ENCODE results near the gene RNASEH2B. TPM values are rescaled to one million over a fixed set of nuclear protein-coding genes. Genes with fewer than 3 reads are reported as not detected.

Gene RNASEH2B
- total and polyA plus RNA-seq, 2 experiments from 2014 or later = 39.0 to 64.8 TPM

DNA sequence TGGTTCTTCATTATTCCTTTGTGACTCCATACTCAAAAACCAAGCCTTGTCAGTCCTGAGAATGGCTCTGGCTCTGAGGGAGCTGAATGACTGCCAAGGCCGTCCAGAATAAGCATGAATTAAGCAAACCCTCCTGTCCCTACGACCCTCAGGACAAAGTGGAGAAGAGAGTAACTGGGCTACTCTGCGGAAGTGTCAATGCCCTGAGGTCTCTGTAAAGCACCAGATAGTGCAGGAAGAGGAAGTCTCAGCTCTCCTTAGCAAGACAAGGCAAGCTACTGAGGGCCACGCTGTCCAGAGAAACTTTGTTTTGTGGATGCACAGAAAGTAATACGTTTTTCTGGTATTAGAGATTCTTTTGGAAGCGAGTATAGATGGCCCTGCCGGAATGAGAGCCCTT is 94.1 kb downstream of the RNASEH2B start:
- no peaks in the 10 kb centered on the region for H3K36me3 ChIP-seq (ENCODE audit: insufficient read depth)
- TF ChIP-seq POLR2AphosphoS5 (IDR thresholded peaks at IDR 0.05; ENCODE audit: low read depth) = no peak
- no peak for TF ChIP-seq ZNF114 (CRISPR knock-in tag; IDR thresholded peaks at IDR 0.05)
- no peak for TF ChIP-seq EZH2 (IDR thresholded peaks at IDR 0.05; ENCODE audit: low read depth, unreplicated experiment)
- TF ChIP-seq, protein P1, sequence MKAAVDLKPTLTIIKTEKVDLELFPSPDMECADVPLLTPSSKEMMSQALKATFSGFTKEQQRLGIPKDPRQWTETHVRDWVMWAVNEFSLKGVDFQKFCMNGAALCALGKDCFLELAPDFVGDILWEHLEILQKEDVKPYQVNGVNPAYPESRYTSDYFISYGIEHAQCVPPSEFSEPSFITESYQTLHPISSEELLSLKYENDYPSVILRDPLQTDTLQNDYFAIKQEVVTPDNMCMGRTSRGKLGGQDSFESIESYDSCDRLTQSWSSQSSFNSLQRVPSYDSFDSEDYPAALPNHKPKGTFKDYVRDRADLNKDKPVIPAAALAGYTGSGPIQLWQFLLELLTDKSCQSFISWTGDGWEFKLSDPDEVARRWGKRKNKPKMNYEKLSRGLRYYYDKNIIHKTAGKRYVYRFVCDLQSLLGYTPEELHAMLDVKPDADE (IDR thresholded peaks at IDR 0.05) = no peak
- no peak for TF ChIP-seq CREB1 (CRISPR knock-in tag; IDR thresholded peaks at IDR 0.05; ENCODE audit: low read depth)
- no peak for TF ChIP-seq EZH2phosphoT487 (IDR thresholded peaks at IDR 0.05; ENCODE audit: unreplicated experiment)
- TF ChIP-seq, protein P2, sequence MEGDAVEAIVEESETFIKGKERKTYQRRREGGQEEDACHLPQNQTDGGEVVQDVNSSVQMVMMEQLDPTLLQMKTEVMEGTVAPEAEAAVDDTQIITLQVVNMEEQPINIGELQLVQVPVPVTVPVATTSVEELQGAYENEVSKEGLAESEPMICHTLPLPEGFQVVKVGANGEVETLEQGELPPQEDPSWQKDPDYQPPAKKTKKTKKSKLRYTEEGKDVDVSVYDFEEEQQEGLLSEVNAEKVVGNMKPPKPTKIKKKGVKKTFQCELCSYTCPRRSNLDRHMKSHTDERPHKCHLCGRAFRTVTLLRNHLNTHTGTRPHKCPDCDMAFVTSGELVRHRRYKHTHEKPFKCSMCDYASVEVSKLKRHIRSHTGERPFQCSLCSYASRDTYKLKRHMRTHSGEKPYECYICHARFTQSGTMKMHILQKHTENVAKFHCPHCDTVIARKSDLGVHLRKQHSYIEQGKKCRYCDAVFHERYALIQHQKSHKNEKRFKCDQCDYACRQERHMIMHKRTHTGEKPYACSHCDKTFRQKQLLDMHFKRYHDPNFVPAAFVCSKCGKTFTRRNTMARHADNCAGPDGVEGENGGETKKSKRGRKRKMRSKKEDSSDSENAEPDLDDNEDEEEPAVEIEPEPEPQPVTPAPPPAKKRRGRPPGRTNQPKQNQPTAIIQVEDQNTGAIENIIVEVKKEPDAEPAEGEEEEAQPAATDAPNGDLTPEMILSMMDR (conservative IDR thresholded peaks at IDR 0.05; ENCODE audit: low read depth in 2 of 2) = no peak
- H3K27me3 ChIP-seq (ENCODE audit: insufficient read depth) = no peaks in the 10 kb centered on the region
- H3F3A ChIP-seq (replicated peaks; ENCODE audit: low read depth) = no peaks in the 10 kb centered on the region
- H3K9me3 Mint-ChIP-seq = no peaks in the 10 kb centered on the region
- peaks cover 7% of the 10 kb centered on the region; the same call in 1 of the 2 replicates for H3K9me2 ChIP-seq (ENCODE audit: insufficient read depth)
- H4K20me1 ChIP-seq (replicated peaks; ENCODE audit: insufficient read depth) = no peaks in the 10 kb centered on the region
- no peak overlapping the region for H3K4me3 ChIP-seq
- H3K79me2 ChIP-seq (replicated peaks; ENCODE audit: insufficient read depth) = no peaks in the 10 kb centered on the region
- ATAC-seq (no peak), DNase-seq (ENCODE audit: low spot score) (no peak)
- no peak overlapping the region for H3K27ac ChIP-seq (ENCODE audit: low read depth)
- no peak overlapping the region for H3K4me3 Mint-ChIP-seq
- no peak overlapping the region for H2AFZ ChIP-seq
- peaks cover 8% of the 10 kb centered on the region for H3K4me1 ChIP-seq (ENCODE audit: insufficient read depth)
- H3K4me1 Mint-ChIP-seq = peaks cover 21% of the 10 kb centered on the region
- H3K27ac Mint-ChIP-seq = no peak overlapping the region
- H3K36me3 Mint-ChIP-seq (ENCODE audit: low read depth) = no peaks in the 10 kb centered on the region
- H3K4me2 ChIP-seq = no peak overlapping the region
- peaks cover 2% of the 10 kb centered on the region for H3K27me3 Mint-ChIP-seq (ENCODE audit: insufficient read depth, low read depth, poor library complexity)

DNA sequence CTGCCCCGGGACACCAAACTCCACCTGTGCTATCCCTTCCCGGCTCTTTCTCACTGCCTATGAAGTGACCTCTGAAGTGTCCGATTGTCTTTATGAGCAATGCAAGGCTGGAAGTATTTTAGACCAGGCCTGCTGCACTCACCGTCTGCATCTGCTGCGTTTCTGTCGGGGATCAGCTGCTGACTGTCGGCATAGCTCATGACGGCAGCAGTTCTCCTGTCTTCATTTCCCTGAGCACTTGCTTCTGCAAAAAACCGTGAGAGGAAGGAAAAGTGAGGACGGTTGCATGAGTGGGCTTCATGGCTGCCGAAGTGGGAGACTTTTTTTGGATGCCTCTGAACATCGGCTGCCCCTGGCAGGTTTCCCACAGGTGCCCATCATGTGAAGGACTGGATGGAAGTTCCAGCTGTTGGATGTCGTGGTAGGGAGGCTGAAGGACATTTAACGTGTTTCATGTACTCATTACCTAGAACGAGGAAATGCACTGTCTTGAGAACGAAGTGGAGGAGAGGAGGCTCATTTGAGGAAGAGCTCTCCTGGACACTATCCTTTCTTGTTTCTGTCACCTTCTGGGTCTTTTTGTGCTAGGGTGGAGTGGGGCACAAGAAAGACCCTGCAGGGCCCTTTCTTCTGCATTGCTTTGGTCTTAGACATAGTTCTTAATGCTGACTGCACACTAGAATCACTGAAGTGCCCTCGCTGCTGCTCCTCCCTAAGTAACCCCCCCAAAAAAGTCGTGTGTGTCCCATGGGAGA is 94.7 kb downstream of the RNASEH2B start:
- Histone ChIP-seq H3K4me2 (no peak overlapping the region), H3K4me3 (no peak overlapping the region), H2AFZ (no peak overlapping the region), H3K79me2 (replicated peaks; ENCODE audit: insufficient read depth) (no peaks in the 10 kb centered on the region), H3F3A (replicated peaks; ENCODE audit: low read depth) (no peaks in the 10 kb centered on the region), H4K20me1 (replicated peaks; ENCODE audit: insufficient read depth) (no peaks in the 10 kb centered on the region), H3K27ac (ENCODE audit: low read depth) (no peak overlapping the region), H3K9me2 (ENCODE audit: insufficient read depth) (peaks cover 7% of the 10 kb centered on the region; the same call in 1 of the 2 replicates), H3K36me3 (ENCODE audit: insufficient read depth) (no peaks in the 10 kb centered on the region), H3K4me1 (ENCODE audit: insufficient read depth) (peaks cover 8% of the 10 kb centered on the region), H3K27me3 (ENCODE audit: insufficient read depth) (no peaks in the 10 kb centered on the region)
- Mint-ChIP-seq H3K4me1 (peaks cover 21% of the 10 kb centered on the region), H3K36me3 (ENCODE audit: low read depth) (no peaks in the 10 kb centered on the region), H3K9me3 (no peaks in the 10 kb centered on the region), H3K27me3 (ENCODE audit: insufficient read depth, low read depth, poor library complexity) (no peaks in the 10 kb centered on the region), H3K4me3 (no peak overlapping the region), H3K27ac (no peak overlapping the region)
- no peak for TF ChIP-seq POLR2AphosphoS5 (IDR thresholded peaks at IDR 0.05; ENCODE audit: low read depth)
- no peak for TF ChIP-seq STAT1 (IDR thresholded peaks at IDR 0.05; ENCODE audit: unreplicated experiment)
- no peak for ATAC-seq
- no peak for DNase-seq (ENCODE audit: low spot score)

Measured in GM23338 (cell line).